DMS 273 (cell line): ENCODE measurements around the gene HOXC10.

Experiments used
- DNase-seq: peaks from one replicate; lab custom pipeline; 2025; ENCODE audit not compliant: unreplicated experiment; lab: John Stamatoyannopoulos, UW

The HOXC10 gene

DNA sequence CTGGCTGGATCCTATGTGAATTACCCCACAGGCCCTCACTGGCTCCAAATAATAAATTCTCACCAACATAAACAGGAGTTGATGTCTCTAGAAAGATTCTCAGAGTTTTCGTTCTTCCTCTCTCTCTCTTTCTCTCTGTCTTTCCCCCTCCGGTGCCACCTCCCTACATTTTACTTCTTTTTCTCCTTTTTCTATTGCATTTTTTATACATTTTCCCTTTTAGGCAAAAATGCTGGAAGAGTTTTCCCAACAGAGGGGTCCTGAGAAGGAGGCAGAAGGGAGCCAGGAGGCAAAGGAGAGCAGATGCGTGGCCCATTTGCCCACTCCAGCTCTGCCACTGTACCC is 42.5 kb downstream of the HOXC10 start:
- no peak for DNase-seq

DNA sequence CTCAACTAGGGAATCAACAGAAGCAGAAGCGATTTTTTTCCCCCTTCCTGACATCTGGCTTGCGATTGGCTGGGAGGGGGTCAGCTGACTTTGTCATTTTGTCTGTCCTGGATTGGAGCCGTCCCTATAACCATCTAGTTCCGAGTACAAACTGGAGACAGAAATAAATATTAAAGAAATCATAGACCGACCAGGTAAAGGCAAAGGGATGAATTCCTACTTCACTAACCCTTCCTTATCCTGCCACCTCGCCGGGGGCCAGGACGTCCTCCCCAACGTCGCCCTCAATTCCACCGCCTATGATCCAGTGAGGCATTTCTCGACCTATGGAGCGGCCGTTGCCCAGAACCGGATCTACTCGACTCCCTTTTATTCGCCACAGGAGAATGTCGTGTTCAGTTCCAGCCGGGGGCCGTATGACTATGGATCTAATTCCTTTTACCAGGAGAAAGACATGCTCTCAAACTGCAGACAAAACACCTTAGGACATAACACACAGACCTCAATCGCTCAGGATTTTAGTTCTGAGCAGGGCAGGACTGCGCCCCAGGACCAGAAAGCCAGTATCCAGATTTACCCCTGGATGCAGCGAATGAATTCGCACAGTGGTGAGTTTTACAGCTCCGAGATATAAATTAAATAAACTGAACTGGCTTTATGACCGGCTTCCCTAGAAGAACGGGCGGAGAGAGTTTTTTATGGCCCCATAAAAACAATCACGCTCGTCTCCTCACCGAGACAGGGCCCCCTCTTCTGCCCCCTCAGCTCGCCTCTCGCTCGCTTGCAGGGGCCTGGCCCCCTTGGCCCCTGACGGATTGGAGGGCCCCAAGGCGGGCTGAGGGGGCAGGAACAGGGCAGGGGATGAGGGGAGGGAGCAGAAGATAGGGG is 43.6 kb downstream of the HOXC10 start, which contains the start of gene HOXC6:
Gene HOXC6 (plus strand): TSS at position 127 of the 888 bp plus-strand sequence. CDS start 82 bp downstream, at position 209.
- peak; percentile 51 for DNase-seq

GRCh38 chr12:54029529-54030441 is 44.8 kb downstream of the HOXC10 start:
- no peak for DNase-seq

GRCh38 chr12:54030442-54030801 is 45.5 kb downstream of the HOXC10 start:
- no peak for DNase-seq

DNA sequence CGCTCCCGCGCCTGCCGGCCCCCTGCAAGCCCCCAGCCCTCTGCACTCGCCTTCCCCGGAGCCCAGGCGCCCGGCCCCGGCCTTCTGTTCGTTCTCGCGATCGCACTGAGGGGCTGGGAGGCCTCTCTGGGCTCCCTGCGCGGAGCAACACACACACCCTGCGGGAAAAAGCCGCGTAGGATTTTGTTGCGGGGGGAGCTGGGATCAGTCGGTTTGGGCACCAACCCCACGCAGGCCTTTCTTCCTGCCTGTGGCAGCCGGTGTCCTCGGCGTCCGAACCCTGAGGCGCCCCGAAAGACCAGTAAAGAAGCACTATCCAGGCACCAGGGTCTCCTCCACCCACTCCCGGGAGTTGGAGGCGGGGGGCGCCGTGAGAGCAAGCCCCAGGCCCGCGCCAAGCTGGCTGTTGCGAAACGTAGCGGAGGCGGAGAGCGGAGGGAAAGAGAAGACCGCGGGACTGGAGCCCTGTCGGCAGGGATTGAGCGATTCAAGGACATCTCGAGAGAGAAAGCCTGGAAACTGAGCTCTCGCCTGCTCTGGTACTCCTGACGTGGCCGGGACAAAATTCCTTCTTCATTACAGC is 46.0 kb downstream of the HOXC10 start:
- no peak for DNase-seq

DNA sequence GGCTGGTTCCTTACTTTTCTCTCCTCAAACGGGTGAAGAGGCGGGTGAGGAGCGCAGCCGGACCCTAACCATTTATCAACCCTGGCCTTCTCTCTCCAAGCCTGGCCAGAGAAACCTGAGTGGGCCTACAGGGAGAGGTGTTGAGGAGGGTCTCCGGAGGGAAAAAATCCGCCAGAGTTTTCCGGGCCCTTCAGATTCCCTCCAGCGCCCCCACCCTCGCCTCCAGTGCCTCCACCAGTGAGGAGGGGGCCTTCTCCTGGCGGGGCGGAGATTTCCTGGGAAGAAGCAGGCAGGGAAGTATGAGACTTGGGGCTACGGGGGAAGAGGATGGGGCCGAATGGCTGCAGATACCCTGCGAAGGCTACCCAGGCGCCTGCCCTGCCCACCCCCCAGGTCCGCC is 46.5 kb downstream of the HOXC10 start:
- DNase-seq: no peak

DNA sequence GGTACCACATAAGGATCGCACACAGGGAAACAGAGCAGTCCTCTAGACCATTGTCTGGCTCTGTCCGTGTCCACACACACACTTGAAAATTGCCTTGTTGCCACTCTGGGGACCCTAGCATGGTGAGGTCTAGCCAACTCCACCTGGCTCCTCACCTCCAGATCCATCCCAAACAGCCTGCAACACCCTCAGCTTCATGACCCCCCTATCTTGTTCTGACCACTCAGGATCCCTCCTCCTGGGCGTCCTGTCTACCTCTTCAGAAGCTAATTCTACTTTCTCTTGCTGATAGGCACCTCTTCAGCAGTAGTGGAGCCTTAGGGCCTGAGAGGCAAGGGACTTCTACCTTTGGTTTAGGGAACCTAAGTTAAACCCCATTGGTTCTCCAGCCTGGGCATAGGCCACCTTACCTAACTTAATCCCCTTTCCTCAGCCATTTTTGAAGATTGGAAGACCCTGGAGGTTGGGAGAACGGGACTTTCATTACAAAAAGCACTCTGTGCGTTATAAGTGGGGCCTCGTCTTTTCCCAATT is 47.2 kb downstream of the HOXC10 start:
- no peak for DNase-seq

GRCh38 chr12:54032627-54033100 is 47.7 kb downstream of the HOXC10 start, which contains the start of gene HOXC5:
TSS of gene HOXC5 (plus strand) at chr12:54033050. CDS start at chr12:54033123, 73 bp downstream.
- DNase-seq: peak; percentile 90

- DNase-seq: peak; percentile 66
These were observed 48.4 kb downstream of the HOXC10 start for GRCh38 chr12:54033106-54033979.

DNA sequence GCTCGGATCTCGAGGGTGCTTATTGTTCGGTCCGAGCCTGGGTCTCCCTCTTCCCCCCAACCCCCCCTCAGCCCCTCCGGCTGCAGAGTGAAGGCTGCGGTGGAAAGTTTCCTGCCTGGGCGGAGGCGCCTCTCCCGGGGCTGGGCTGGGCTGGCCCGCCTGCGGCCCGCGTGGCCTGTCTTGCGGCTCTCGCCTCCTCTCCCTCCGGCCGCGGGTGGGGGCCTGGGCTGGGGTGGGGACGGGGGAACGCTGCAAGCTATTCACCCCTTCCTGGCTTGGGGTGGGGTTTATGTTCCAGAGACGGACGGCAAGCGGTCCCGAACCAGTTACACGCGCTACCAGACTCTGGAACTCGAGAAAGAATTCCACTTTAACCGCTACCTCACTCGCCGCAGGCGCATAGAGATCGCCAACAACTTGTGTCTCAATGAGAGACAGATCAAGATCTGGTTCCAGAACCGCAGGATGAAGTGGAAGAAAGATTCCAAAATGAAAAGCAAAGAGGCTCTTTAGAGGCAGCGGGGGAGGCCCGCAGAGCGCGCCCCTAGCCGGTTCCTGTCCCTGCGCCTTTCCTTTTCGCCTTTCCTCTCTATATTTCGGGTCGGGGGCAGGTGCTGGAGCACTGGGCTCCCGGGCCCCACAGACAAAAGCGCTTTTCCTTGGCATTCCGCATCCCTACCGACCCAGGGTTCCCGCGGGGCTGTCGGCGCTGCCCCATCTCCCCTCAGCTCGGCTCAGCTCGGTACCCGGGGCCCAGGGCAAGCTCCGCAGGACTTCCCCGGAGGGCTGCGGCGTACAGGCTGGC is 49.2 kb downstream of the HOXC10 start:
- DNase-seq: no peak

DNA sequence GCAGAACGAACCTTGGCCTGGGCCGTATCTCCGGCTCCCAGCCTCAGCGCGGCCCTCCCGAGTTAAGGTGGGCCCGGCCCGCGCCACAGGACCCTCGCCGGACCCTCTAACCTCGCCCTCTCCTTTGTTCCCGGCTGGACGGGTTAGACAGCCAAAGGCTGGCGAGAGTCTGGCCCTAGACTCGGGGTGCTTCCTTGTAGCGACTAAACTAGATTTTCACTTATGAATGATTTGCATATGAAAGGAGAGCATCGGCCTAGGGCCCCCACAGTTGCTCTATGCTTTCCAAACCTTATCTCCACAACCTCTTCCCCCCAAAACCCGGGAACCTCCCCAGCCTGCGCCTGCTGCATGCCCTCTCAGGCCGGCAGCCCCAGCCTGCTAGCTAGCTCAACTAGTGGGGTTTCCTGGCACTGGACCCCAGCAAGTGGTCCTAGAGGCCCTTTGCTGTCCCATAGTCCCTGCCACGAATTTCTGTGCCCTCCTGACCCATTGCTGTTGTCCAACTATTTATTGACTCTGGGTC is 49.9 kb downstream of the HOXC10 start:
- DNase-seq: no peak

DNA sequence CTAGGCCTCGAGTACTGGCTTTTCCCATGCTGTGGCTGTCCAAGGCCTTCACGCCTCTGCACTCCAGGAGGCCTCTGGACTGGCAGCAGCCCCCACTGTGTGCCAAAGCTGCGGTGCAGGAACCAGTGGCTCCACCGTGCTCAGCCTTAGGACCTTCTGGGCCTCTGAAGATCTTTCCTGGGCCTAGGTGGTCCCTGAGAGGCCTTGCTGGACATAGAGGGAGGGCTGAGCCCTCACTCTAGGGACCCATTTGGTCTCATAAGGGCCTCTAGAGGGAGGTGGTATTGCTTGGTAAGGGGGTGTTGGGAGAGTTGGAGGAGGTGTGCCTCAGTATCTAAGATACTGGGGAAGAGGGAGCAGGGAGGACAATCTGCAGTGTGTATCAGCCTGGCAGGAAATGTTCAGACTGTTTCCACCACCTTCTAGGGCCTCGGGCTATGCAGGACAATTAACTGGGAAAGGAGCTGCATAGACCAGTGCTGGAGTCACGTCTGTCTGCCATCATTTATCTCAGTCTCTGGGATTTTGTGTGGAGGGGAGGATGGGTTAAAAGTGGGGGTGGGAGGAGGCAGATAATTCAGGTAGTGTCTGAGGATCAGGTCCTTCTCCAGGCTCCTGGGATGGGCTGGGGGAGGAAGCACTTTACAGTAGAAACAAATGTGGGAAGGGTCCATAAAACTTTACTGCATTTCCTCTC is 50.8 kb downstream of the HOXC10 start:
- no peak for DNase-seq

- peak; percentile 54 for DNase-seq
These were observed 51.8 kb downstream of the HOXC10 start for GRCh38 chr12:54036620-54037359.

DNA sequence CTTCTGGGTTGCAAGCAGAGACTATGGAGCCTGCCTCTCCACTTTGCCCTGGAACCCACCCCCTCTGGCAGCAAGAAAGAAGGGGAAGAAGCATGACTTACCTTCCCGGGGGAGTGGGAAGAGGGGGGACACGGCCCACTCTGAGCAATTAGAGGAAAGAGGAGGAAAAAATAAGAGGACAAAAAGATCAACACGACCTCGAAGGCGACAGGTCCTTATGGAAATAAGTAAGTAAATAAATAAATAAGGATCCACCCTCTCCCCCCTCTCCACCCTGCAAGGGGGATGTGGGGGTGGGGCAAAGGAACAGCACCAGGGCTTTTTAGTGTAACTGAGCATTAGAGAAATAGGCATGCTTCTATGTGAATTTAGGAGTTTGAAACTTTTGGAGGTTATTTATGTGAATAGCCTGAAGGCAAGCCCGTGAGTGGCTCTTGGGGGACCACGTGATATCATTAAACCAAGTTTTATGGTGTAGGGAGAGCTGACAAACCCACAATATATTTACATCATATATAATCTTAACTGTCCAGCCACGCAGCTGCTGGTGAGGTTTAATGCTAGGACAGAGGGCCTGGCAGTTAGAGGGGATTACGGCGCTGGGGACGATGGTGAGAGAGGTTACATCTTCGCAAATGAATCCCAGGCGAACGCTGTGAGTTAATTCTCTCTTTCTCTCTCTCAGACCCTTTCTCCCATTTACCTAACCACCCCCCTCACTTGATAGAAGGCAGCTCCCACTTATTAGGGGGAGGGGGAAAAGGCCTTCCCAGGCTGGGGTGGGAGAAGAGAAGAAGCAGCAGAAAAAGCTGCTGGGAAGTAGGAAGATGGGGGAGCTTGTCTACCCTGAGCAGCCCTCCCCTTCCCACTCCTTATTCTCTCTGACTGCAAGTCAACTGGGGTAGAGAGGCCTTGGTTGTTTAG is 52.7 kb downstream of the HOXC10 start:
- DNase-seq: no peak

GRCh38 chr12:54038284-54038870 is 53.4 kb downstream of the HOXC10 start:
- DNase-seq: no peak

DNA sequence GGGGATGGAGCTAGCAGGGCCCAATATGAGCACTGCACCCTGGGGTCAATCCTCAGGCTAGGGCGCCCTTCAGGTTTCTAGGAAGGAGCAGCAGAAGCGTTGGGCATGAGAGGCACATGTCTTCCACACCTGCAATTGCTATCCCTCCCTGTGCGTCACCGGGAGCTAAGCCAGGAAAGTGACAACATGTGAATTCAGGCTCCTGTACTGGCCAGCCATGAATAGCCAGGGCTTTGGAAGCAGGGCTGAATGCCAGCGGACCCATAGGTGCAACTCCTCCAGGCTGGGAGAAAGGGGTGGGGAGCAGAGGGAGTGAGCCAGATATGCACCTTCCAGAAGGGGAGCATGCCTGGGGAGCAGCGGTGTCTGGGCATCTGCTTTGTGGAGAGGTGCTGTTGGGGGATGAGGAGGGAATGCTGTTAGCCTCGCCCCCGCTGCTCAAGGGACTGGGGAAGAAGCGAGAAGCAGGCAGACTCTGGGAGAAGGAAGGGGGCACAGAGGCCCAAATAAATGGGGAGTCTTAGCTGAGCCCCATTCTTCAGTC is 54.0 kb downstream of the HOXC10 start:
- DNase-seq: peak; percentile 21
